PFSK-1 (cell line): Measurements from ENCODE around the gene DCDC2B.

Experiments used
- REST ChIP-seq, 2 experiments: IDR thresholded peaks; 2 replicates each; pipeline versions ENCODE4 v1.6.1 to v1.8.0; 2011 to 2012; ENCODE audit warnings: low read depth in 2 of 2, low read length in 2 of 2, control low read depth in 1 of 2, inconsistent platforms in 1 of 2, mild to moderate bottlenecking in 1 of 2, moderate library complexity in 1 of 2; ENCODE audit not compliant: insufficient read depth in 1 of 2
- SIN3A ChIP-seq: IDR thresholded peaks from 2 replicates; pipeline ENCODE4 v1.6.1; 2012; ENCODE audit warnings: mild to moderate bottlenecking, low read length, moderate library complexity, borderline replicate concordance; ENCODE audit not compliant: insufficient read depth

- no peak for TF ChIP-seq SIN3A
- no peak for TF ChIP-seq REST (IDR thresholded peaks at IDR 0.05; ENCODE audit: insufficient read depth in 1 of 2, low read depth in 2 of 2, low read length in 2 of 2)
Measured at GRCh38 chr1:32219022-32219421, 10.1 kb downstream of the DCDC2B start.
